DOHH2 (cell line): ENCODE data around the gene NOL3.
A peak's percentile ranks its signal among the peaks of the same experiment; 100 is the strongest.

Experiments used
- CTCF ChIP-seq: fragments of 200-600 bp; sonication (generic); IDR thresholded peaks from one replicate; pipeline ENCODE4 v1.5.1; 2014; ENCODE audit warnings: antibody characterized with exemption, mild to moderate bottlenecking, low read depth, low read length; ENCODE audit not compliant: poor library complexity, severe bottlenecking
- EZH2phosphoT487 ChIP-seq: fragments of 200-600 bp; sonication (generic); IDR thresholded peaks from 2 replicates; pipeline ENCODE4 v1.6.1; 2017; ENCODE audit warnings: borderline replicate concordance, mild to moderate bottlenecking, antibody characterized with exemption, low read length, moderate library complexity, mixed read lengths

- TF ChIP-seq CTCF (peak; percentile 96), EZH2phosphoT487 (no peak)
Measured at GRCh38 chr16:67155295-67156142, 14.8 kb upstream of the NOL3 start.
